ENCODE data around the gene PLA2G6. TPM values are rescaled to one million over a fixed set of nuclear protein-coding genes. Genes with fewer than 3 reads are reported as not detected.

Gene PLA2G6
- total RNA-seq, 2 experiments from 2014 or later, result 33.9 to 83.9 TPM

GRCh38 chr22:38230108-38230825 is 48.6 kb upstream of the PLA2G6 start:
- H4K20me1 ChIP-seq (ENCODE audit: insufficient read depth, low read length), result no peaks in the 10 kb centered on the region
- no peaks in the 10 kb centered on the region for H3K9me2 ChIP-seq (ENCODE audit: insufficient read depth, low read length)
- no TSS peak for BruUV-seq (replicated peaks)
- H3K4me1 ChIP-seq (ENCODE audit: insufficient read depth, low read length, poor library complexity, severe bottlenecking), result peaks cover 9% of the 10 kb centered on the region
- H3K79me2 ChIP-seq (ENCODE audit: insufficient read depth, low read depth, low read length), result no peaks in the 10 kb centered on the region
- H3K27ac ChIP-seq (ENCODE audit: low read depth, low read length, poor library complexity, severe bottlenecking), result no peak overlapping the region
- DNase-seq (ENCODE audit: low spot score), result peak; percentile 24
- POLR2A ChIA-PET, result no interaction called here
- peaks cover 36% of the 10 kb centered on the region; the same call in 1 of the 2 replicates for H3K36me3 ChIP-seq (ENCODE audit: insufficient read depth, low read length)
- no peak overlapping the region for H3K4me3 ChIP-seq (ENCODE audit: low read depth, low read length, poor library complexity, severe bottlenecking)
- TF ChIP-seq EZH2phosphoT487 (IDR thresholded peaks at IDR 0.05; ENCODE audit: borderline replicate concordance, low read depth, low read length), result no peak
- TF ChIP-seq CTCF (conservative IDR thresholded peaks at IDR 0.05; ENCODE audit: low read length), result peak; percentile 64
- no peak overlapping the region for H3K4me2 ChIP-seq (ENCODE audit: low read length)
- CTCF ChIA-PET (ENCODE audit: unreplicated experiment), result no interaction called here
- H2AFZ ChIP-seq (ENCODE audit: low read length), result no peak overlapping the region
- intact Hi-C loops (cut with micrococcal nuclease; ENCODE audit: unreplicated experiment), result no loop called here
- H3K9me3 ChIP-seq (ENCODE audit: low read length), result no peaks in the 10 kb centered on the region

DNA sequence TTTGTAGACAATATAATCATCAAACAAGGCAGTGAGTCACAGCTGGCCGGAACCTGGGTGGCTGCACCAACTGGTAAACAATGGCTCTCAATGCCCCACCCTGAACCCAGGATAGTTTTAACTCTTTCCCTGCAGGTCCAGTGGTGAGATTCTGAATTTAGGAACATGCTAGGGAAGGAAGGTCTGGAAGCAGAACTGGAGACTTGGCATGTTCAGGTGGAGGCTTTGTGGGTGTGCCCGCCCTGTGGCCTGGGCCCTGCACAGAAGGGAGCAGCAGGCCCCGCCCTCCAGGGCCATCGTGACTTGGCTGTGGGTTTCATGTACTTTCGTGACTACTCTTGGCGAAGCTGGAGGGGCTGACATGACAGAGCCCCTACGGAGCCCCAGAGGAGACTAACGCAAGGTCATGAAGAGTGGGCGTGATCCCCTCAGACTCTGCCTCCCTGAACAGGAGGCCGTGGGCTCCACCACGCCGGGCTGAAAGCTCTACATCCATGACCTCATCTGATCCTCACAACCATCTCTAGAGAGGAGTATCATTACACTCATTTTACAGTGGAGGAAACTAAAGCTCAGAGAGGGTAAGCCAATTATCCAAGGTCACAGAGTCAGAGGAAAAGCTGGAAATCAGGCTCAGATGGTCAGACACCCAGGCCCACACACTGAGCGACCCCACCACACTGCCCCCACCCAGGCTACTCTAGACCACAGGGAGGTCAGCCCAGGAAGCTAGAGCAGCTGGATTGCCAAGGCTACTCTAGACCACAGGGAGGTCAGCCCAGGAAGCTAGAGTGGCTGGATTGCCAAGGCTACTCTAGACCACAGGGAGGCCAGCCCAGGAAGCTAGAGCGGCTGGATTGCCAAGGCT is 47.5 kb upstream of the PLA2G6 start:
- Histone ChIP-seq H4K20me1 (ENCODE audit: insufficient read depth, low read length) (no peaks in the 10 kb centered on the region), H3K9me3 (ENCODE audit: low read length) (no peaks in the 10 kb centered on the region), H3K4me2 (ENCODE audit: low read length) (no peak overlapping the region), H3K79me2 (ENCODE audit: insufficient read depth, low read depth, low read length) (no peaks in the 10 kb centered on the region), H2AFZ (ENCODE audit: low read length) (no peak overlapping the region), H3K9me2 (ENCODE audit: insufficient read depth, low read length) (no peaks in the 10 kb centered on the region), H3K4me3 (ENCODE audit: low read depth, low read length, poor library complexity, severe bottlenecking) (no peak overlapping the region), H3K36me3 (ENCODE audit: insufficient read depth, low read length) (peaks cover 32% of the 10 kb centered on the region; the same call in 1 of the 2 replicates), H3K4me1 (ENCODE audit: insufficient read depth, low read length, poor library complexity, severe bottlenecking) (peaks cover 9% of the 10 kb centered on the region), H3K27ac (ENCODE audit: low read depth, low read length, poor library complexity, severe bottlenecking) (peak overlapping the region; percentile 18)
- DNase-seq (ENCODE audit: low spot score), result no peak
- ChIA-PET POLR2A (interaction anchor here (0.9 kb wide), 1 partner anchor 12 kb away, joined by 8 read pairs; no protein-coding TSS in a partner anchor), CTCF (ENCODE audit: unreplicated experiment) (interaction anchor here (1.2 kb wide), 1 partner anchor 177 kb away, joined by 4 read pairs; no protein-coding TSS in a partner anchor)
- no TSS peak for BruUV-seq (replicated peaks)
- intact Hi-C loops (cut with micrococcal nuclease; ENCODE audit: unreplicated experiment), result no loop called here
- TF ChIP-seq EZH2phosphoT487 (IDR thresholded peaks at IDR 0.05; ENCODE audit: borderline replicate concordance, low read depth, low read length) (no peak), CTCF (conservative IDR thresholded peaks at IDR 0.05; ENCODE audit: low read length) (no peak)

All from OCI-LY7 (cell line).